HCT116 (cell line): ENCODE results near the gene SRP9.

Experiments
- CBX3 ChIP-seq: IDR thresholded peaks from 2 replicates; pipeline ENCODE4 v1.6.1; 2012; ENCODE audit warnings: low read depth
- CTCF ChIP-seq, 3 experiments: fragments of 200-600 bp in 1 of 3; sonication (generic) in 1 of 3; IDR thresholded peaks in 2 of 3; conservative IDR thresholded peaks in 1 of 3; 2 replicates each; pipeline ENCODE4 v1.5.1; 2012 to 2017; ENCODE audit warnings: low read depth in 2 of 3, low read length in 2 of 3, antibody characterized with exemption in 1 of 3, borderline replicate concordance in 1 of 3, control low read depth in 1 of 3, mild to moderate bottlenecking in 1 of 3, mixed read lengths in 1 of 3, mixed run types in 1 of 3, moderate library complexity in 1 of 3; ENCODE audit not compliant: insufficient read depth in 1 of 3
- EZH2 ChIP-seq: fragments of 200-600 bp; sonication (generic); IDR thresholded peaks from 2 replicates; pipeline ENCODE4 v1.6.1; 2017; ENCODE audit warnings: antibody characterized with exemption, mixed run types
- EZH2phosphoT487 ChIP-seq: fragments of 200-600 bp; IDR thresholded peaks from 2 replicates; pipeline ENCODE4 v1.6.1; 2018; ENCODE audit warnings: antibody characterized with exemption, borderline replicate concordance
- MAX ChIP-seq: IDR thresholded peaks from 2 replicates; pipeline ENCODE4 v1.6.1; 2012
- POLR2A ChIP-seq: IDR thresholded peaks from 2 replicates; pipeline ENCODE4 v1.7.0; 2011; ENCODE audit warnings: borderline replicate concordance; ENCODE audit not compliant: insufficient read depth, insufficient read length; ENCODE audit errors: extremely low read depth
- POLR2AphosphoS5 ChIP-seq: IDR thresholded peaks from 2 replicates; pipeline ENCODE4 v1.6.1; 2011; ENCODE audit warnings: mild to moderate bottlenecking, low read depth, low read length, moderate library complexity
- RAD21 ChIP-seq: IDR thresholded peaks from 2 replicates; pipeline ENCODE4 v1.6.1; 2012; ENCODE audit warnings: low read depth, mild to moderate bottlenecking
- REST ChIP-seq: IDR thresholded peaks from 2 replicates; pipeline ENCODE4 v1.6.1; 2012; ENCODE audit warnings: low read depth
- SP1 ChIP-seq: IDR thresholded peaks from 2 replicates; pipeline ENCODE4 v1.6.1; 2012; ENCODE audit warnings: low read depth
- SRF ChIP-seq: IDR thresholded peaks from 2 replicates; pipeline ENCODE4 v1.6.1; 2012; ENCODE audit warnings: low read depth
- ZNF274 ChIP-seq: fragments of 200-500 bp; sonication (Bioruptor generic); IDR thresholded peaks from 2 replicates; pipeline ENCODE4 v1.6.1; 2014; ENCODE audit warnings: mild to moderate bottlenecking, low read depth, low read length, inconsistent platforms

- TF ChIP-seq CTCF (IDR thresholded peaks at IDR 0.05 in 2 of 3, conservative IDR thresholded peaks at IDR 0.05 in 1 of 3; ENCODE audit: borderline replicate concordance in 1 of 3, insufficient read depth in 1 of 3, low read depth in 2 of 3, low read length in 2 of 3) (no peak), POLR2A (no peak), EZH2 (no peak), REST (no peak), ZNF274 (no peak), POLR2AphosphoS5 (no peak), RAD21 (no peak), SRF (no peak), CBX3 (no peak), SP1 (no peak), EZH2phosphoT487 (no peak), MAX (no peak)
Observed at GRCh38 chr1:225766967-225767633, 10.5 kb upstream of the SRP9 start.
